ENCODE results near the gene LDLRAD4. TPM values are rescaled to one million over a fixed set of nuclear protein-coding genes. Genes with fewer than 3 reads are reported as not detected.

LDLRAD4 gene
- total RNA-seq, 1 donor from 2014 or later: 28.2 TPM

- DNase-seq: no peak
Observed at GRCh38 chr18:13202571-13202970, 16.0 kb upstream of the LDLRAD4 start.

- no peak for DNase-seq
Observed at GRCh38 chr18:13206301-13206700, 12.3 kb upstream of the LDLRAD4 start.

GRCh38 chr18:13207294-13207693 is 11.3 kb upstream of the LDLRAD4 start:
- no peak for DNase-seq

- no peak for DNase-seq
Observed at GRCh38 chr18:13211534-13211933, 7.0 kb upstream of the LDLRAD4 start.

- DNase-seq: no peak
Observed at GRCh38 chr18:13213036-13213795, 5.3 kb upstream of the LDLRAD4 start.

- DNase-seq: no peak
Observed at GRCh38 chr18:13214609-13215008, 4.0 kb upstream of the LDLRAD4 start.

- peak; percentile 56 for DNase-seq
Observed at GRCh38 chr18:13216092-13216582, 2.4 kb upstream of the LDLRAD4 start.

- no peak for DNase-seq
Observed at GRCh38 chr18:13216711-13217465, 1.7 kb upstream of the LDLRAD4 start.

- no peak for DNase-seq
Observed at GRCh38 chr18:13217466-13217961, 1.0 kb upstream of the LDLRAD4 start.

GRCh38 chr18:13217971-13218367 is 591 bp upstream of the LDLRAD4 start:
- no peak for DNase-seq

GRCh38 chr18:13218997-13219396 is 437 bp downstream of the LDLRAD4 start:
- DNase-seq: no peak

- DNase-seq: no peak
Observed at GRCh38 chr18:13219593-13220159, 1.1 kb downstream of the LDLRAD4 start.

GRCh38 chr18:13220361-13220991 is 1.9 kb downstream of the LDLRAD4 start:
- no peak for DNase-seq

- peak; percentile 92 for DNase-seq
Observed at GRCh38 chr18:13221869-13222855, 3.6 kb downstream of the LDLRAD4 start.

GRCh38 chr18:13222856-13223281 is 4.3 kb downstream of the LDLRAD4 start:
- peak; percentile 44 for DNase-seq

- no peak for DNase-seq
Observed at GRCh38 chr18:13223311-13224143, 5.0 kb downstream of the LDLRAD4 start.

- DNase-seq: no peak
Observed at GRCh38 chr18:13225261-13225660, 6.7 kb downstream of the LDLRAD4 start.

- no peak for DNase-seq
Observed at GRCh38 chr18:13226533-13227144, 8.1 kb downstream of the LDLRAD4 start.

- DNase-seq: no peak
Observed at GRCh38 chr18:13227910-13228309, 9.3 kb downstream of the LDLRAD4 start.

Data from skin of body (tissue), 2 donors.